ENCODE data around the gene FARSB.

DNA sequence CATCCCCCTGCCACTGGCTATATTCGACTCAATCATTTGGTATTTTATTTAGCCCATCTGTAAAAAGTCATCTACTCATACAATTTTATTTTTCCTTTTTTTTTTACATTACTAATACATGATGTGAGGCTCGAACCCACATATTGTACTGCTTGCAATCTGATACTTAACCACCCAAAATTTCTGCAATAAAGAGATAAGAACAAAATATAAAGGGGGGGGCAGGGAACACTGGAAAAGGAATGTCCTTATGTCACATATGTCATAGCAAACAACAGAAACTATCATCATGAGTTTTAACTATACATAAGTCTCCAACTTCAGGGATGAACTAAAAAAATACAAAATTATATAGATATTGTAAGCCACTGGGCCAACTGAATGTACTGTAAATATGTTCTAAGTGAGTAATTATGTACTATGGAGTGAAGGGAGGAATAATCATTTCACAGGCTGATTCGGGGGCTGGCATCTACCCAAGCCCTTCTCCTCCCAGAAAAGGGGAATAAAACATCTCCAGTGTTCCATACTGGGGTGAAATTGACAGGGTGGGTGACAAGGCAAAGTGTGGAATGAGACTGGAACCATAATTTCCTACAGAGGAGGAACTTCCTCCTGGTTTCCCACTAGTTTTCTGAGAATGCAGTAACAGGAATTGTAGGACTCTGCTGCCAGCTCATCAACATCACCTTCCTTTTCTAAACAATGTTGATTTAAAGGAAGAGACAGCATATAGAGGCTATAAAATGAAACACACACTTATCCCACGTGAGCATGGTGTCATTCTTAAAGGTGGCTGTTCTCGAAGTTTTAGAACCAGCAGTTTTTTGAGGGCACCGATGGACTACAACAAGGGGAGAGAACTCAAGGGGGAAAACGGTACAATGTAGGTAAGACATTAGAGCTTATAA is 79.5 kb downstream of the FARSB start:
- TF ChIP-seq CTCF (IDR thresholded peaks at IDR 0.05) (no peak), POLR2A (IDR thresholded peaks at IDR 0.05) (no peak)
